ENCODE results near the gene FAM240A. TPM values are rescaled to one million over a fixed set of nuclear protein-coding genes. Genes with fewer than 3 reads are reported as not detected.
"Not testable (repeated sequence)": the region's sequence is repeated elsewhere in the genome, so short reads cannot be mapped to it uniquely, and the experiment has no call there.

The FAM240A gene
- polyA plus RNA-seq, 1 donor = 0.26 TPM

DNA sequence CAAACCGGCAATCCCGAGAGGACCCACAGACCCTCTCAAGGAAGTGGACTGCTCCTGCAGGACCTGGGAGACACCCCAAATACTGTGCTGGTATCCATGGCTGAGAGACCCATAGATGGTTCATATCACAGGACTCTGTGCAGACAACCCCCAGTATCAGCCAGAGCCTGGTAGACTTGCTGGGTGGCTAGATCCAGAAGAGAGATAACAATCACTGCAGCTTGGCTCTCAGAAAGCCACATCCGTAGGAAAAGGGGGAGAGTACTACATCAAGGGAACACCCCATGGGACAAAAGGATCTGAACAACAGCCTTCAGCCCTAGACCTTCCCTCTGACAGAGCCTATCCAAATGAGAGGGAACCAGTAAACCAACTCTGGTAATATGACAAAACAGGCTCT lies 25.1 kb upstream of the FAM240A start:
- DNase-seq = not testable (repeated sequence)

DNA sequence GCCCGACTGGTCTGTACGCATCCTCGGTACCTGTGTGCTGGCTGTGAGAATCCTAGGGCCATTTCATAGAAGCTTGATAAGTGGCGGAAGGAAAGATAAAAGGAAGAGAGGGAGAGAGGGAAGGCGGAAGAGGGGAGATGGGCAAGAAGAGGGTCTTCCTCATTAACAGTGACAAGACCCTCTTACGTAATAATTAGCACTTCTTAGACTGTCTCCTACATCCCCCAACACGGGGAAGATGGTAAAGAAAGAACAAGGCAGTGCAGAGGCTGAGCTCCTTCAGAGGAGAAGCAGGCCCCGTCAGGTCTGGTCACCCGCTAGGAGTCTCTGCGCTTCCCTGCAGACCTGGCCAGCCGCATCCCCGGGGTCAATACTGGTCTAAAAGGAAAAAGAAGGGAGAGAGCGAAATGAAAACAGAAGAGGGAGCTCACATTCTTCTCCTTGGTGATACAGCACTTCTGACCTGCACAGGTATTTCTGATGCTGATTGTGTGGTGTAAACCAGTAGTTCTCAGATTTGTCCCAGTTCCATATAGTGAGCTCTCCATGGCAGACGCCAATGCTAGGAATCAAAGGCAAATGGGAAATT lies 19.0 kb upstream of the FAM240A start:
- DNase-seq = no peak

DNA sequence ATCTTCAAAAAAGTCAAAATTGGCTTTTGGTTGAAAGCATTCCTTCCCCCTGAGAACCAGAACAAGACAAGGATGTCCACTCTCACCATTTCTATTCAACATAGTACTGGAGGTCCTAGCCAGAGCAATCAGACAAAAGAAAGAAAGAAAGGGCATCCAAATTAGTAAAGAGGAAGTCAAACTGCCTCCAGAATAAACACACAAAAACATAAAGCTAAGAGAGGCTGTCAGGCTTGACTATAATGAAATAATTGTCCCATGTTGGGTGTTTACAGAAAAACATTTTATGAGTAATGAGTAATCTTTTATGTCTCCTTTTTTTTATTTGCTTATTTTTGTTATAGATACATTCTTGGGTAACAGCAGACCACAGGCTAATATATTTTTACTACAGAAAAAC lies 18.3 kb upstream of the FAM240A start:
- DNase-seq = no peak

DNA sequence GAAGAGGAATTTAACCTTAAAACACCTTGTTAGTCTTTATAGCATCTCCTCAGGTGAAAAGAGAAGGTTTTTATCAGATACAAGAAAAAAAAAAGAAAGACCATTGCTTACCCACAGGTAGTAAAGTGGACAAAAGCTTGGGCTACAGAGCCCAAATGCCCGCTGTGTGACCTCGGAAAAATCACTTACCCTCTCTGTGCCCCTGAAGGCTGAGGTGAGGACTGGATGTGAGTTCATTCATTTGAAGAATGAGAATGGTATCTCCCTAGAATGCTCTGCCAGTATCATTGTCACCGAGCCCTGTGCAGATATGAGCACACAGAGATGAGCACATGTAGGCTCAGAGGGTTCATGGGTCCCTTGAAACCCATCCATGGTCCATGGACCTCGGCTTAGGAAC lies 17.6 kb upstream of the FAM240A start:
- DNase-seq = no peak

DNA sequence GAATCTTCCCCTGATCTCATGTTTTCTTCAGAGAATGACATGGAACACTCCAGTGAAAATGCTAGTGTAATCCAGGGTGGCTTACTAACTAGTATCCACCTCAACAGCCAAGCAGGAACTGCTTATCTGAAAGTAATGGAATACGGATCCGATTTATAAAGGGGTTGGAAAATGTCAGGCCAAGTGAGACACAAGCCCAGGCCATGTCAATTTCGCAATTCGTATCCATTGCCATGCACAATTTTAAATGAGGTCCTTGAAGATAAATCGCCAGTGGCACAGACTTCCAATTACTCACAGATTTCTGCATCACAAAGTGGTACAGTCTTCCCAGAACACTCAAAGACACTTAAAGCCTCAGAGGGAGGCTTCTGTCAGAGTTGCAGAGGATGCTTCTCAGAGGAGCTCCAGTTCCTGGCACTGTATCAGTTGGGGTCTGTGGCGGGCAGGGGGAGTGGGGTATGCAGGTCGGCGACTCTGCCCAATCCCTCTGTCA lies 16.5 kb upstream of the FAM240A start:
- no peak for DNase-seq

DNA sequence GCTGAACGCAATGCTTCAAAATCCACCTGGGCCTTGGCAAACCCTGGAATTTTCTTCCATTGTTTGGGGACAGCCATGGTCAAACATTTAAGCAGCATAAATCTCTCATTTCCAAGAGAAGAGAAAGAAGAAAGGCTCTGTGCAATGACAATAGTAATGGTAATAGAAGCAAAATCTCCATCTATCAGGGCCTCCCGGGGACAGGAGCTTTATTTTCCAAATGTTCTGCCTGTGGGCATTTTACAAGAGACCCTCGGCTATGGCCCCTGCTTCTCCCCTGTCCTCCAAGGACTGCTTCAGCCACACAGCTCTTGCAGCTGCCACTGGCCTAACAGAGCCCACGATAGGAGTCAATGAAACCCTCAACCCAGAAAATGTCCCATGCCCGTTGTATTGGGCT lies 12.7 kb upstream of the FAM240A start:
- no peak for DNase-seq

DNA sequence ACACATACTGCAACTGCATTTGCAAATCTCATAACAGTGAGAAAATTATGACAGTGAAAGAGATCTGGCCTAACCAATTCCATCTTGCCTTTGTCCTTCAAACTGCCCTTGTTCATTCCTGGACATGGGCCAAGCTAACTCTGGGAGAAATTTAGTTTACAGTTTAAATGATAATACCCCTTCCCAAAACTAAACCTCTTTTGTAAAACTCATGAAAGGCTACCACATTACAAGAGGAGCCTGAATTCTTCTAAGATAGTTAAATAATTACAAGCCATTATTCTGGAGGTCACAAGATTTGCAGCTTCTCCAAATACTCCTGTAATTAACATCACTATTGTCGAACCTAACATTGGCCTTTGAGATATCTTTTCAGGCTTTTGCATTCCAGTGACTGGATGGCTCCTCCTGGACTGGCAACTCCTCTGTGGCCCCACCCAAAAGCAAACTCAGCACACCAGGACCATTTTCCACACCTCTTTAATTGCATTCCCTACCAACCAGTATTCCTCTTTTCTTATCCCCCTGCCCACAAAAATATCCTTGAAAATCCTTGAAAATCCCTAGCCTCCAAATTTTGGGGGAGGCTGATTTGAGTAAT lies 8.8 kb upstream of the FAM240A start:
- DNase-seq = no peak

DNA sequence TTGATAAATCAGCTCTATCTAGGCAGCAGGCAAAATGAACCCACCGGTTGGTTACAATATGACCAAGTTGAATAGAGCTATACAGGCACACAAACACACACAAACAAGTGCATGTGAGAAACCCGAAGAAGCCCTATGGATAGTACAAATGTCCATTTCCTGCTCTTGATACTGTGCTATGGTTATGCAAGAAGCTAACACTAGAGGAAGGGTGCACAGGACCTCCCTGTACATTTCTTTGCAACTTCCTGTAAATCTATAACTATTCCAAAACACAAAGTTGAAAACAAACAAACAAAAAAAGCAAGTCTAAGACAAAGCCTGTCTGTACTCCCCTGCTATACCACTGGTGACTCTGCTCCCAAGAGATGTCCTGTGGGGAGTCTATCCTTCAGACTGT lies 8.2 kb upstream of the FAM240A start:
- DNase-seq = no peak

DNA sequence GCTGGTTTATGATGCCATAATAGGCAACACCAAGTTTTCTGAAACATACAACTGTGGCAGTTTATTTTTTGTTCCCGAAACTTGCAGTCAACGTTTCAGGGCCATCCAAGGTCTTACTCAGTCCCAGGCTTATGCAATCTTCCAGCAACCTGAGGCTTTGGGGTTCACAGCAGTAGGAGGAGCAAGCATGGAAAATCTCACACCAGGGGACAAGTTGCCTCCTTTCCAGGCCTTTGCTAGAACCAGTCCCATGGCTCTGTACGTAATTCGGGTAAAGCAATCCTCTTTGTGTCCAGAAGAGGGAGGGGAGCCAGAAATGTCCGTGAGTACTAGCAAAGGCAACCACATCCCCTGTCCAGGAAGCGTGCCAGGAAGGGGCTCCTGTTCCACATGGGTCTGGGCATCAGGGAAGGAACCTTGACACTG lies 4.7 kb upstream of the FAM240A start:
- DNase-seq = no peak

DNA sequence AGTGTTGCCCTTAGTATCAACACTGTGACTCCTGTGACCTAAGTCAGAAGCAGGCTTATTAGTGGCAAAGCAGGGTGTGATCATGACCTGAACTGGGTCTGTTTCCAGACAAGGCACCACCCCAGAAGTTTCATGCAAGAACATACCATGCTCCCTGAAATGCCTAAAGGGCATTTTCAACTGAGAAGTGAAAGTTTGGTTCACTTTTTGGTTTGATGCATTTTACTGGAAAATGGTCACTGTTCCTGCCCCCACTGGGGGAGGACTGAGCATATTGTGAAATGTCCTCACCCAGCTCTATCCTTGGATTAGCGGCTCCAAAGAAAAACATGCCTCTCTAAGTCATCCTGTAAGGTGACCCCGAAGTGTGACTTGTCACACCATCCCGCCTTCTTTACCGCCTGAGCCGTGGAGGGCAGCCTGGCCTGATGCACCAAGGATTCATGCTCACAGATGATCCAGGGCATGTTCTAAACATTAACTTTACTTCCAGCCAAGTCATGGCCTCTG lies 3.1 kb upstream of the FAM240A start:
- no peak for DNase-seq

DNA sequence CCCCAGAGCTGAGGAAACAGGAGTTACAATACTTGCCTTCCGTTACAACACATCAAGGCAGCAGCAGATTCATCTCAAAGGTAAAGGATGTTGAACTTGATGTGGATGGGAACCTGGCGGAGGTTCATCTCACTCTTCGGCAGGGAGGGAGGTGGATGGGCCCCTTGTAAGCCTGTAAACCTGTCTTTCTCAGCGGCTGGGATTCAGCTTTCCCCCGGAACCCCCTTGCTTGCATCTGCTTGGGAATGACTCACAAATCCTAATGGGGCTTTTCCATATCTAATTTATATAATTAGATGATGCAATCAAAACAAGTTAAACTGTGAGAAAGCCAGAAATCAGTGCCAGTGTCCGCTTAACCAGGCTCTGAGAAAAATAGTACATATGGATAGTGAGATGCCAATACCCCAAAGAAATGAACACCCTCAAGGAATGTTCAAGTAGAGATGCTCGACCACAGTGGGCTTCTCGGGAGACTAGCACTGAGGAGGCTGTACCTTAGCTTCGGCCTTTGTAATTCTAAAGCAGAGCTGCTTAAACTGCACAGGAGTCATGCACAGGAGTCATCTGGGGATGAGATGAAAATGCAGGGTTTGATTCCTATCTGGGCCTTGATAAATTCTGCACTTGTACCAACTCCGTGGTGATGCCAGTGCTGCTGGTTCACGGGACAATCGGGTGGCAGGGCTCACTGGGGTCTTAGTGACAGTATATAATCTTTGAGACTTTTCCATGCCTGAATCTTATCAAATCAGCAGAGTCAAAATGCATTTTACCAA lies 2.2 kb upstream of the FAM240A start:
- DNase-seq = no peak

DNA sequence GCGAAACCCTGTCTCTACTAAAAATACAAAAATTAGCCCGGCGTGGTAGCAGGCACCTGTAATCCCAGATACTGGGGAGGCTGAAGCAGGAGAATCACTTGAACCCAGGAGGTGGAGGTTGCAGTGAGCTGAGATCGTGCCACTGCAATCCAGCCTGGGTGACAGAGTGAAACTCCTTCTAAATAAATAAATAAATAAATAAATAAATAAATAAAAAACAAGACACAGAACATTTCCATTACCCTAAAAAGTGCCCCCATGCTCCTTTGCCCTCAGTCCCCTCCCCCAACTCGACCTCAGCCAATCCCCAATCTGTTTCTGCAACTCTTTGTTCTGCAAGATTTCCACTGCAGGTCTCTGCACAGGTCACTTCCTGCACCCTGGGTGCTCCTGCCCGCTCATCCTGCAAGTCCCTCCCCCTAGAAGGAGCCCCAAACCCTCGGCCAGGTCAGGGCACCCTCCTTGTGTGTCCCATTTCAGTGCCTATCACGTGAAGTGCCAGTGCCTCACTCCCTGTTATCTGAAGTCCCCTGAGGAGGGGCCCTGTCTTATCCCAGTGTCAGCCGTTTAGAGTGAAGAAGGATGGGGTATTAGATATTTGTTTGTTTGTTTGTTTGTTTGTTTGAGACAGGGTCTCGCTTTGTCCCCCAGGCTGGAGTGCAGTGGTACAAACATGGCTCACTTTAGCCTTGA lies 1.1 kb downstream of the FAM240A start:
- DNase-seq = no peak

DNA sequence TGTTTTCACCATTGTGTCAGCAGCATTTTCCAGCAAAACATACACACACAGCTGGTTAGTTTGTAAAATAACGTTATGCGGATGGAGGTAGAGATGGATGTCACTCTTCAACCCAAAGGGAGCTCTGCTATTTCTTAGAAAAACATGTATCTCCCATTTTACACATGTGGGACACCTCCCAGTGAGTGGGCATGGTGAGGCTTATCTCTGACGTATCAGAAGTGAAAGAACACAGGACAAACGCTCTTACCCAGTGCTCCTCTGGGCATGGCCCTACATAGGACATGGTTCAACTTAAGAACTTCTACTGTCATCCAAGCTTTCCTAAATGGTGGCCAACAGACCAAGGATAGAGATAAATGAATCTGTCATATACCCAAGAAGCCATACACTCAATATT lies 2.1 kb downstream of the FAM240A start:
- DNase-seq = no peak

DNA sequence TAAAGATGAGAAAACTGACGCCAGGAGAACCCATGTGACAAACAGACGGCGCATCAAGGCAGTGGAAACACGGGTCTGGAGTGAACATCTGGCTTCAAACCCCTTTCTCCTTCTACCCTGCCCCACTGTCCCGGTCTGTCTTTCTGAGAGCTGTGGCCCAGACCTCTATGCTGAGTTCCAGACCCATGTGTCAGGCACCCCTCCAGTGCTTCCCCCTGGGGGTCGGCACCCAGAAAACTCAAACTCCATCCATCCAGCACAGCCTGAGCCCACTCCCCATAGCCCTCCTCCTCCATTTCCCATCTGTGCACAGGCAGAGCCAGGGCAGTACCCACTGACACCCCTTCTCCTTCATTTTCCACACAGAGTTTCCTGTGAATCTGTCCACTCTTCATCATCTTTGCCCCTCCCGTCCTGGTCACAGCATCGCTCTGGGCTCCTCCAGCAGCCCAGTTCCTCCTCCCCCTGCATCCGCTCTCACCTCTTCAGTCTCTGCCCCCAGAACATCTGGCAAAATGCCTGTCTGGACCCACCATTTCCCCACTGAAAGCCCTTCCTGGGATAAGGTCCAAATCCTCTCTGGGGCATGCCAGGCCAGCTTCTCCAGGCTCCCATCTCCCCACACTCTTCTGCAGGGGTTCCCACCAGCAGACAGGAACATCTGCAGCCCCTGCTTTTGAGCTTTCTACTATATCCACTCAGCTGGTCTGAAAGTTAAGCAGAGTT lies 2.9 kb downstream of the FAM240A start:
- DNase-seq = no peak

DNA sequence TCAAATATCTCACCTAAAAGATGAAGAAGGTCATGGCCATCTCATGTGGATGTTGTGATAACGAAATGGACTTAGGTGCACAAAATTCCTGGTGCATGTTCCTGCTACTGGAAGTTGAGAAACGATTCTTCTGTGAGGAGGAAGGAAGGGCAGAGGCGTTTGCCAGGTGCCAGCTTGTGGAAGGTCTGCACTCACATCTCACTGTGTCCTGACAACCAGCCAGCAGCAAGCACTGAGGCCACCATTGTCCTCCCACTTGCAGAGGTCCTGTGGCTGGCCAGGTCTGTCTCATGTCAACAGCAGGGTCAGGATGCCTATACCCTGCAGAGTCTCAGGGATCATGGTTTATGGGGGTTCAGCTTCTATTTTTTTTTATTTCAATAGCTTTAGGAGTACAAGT lies 3.7 kb downstream of the FAM240A start:
- DNase-seq = no peak

DNA sequence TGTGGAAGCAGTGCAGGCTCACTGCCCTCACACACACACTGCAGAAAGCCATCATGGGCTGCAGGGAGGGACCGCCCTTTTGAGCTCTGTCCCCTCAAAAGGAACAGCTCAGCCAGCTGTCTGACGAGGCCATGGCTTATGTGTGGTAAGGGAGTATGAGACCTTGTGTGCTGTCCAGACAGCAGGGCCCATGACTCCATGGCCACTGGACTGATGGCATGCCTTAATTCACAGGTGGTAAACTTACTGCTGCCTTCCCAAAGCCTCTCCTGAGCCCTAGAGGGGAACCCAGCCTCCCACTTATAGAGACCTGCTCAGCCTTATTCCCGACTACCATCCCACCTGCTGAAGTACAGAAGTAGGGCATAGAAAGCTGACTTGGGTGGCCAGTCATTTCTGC lies 5.6 kb downstream of the FAM240A start:
- no peak for DNase-seq

DNA sequence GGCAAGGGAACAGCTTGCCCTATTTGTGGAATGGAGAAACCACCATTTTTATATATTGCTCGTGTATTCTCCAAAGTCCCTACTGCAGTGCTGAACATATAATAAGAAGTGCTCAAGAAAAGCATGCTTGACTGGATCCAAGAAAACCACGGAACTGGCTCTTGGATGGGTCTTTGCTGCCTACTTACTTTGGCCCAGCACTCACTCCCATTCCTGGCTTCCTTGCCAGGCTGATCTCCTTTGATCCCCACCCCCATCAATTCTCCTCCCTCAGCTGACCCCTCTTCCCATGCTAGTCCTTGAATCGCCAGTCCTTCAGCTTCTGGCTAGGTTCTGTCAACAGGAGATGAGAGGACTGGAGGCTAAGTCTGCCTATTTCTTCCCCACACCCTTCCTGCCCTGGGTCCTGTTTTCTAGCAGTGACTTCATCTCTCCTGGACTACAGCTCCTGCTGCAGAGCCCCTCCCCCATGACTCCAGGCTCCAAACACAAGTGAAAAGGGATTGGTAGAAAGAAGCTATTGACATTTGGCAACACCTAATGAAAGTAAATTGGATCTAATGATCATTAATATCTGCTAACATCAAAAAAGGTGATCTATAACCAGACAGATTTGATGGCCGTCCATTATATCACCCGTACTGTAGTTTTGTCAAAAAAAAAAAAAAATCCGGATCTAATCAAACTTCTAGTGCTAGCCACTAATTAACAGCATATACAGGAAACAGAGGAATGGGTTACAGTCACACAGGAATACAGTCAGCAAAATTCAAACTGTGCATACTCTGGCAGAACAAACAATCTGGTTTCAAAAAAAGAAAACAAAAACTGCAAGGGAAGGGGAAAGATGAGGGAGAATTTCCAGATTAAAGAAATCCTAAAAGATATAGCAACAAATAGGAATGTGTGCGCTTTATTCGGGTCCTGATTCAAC lies 7.8 kb downstream of the FAM240A start:
- DNase-seq = no peak

DNA sequence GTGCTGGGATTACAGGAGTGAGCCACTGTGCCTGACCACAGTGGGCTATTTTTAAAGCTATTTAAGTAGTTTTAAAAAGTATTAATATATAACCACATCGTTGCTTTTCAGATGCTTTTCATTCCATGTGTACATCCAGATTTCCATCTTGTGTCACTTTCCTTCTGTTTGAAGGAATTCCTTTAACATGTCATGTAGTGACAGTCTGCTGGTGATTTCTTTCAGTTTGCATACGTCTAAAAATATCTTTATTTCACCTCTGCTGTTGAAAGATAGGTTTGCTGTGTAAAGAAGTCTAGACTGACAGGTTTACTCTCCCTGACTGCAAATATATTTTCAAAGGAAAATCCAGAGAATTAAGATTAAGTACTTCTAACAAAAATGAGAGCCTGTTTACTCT lies 12.2 kb downstream of the FAM240A start:
- no peak for DNase-seq

DNA sequence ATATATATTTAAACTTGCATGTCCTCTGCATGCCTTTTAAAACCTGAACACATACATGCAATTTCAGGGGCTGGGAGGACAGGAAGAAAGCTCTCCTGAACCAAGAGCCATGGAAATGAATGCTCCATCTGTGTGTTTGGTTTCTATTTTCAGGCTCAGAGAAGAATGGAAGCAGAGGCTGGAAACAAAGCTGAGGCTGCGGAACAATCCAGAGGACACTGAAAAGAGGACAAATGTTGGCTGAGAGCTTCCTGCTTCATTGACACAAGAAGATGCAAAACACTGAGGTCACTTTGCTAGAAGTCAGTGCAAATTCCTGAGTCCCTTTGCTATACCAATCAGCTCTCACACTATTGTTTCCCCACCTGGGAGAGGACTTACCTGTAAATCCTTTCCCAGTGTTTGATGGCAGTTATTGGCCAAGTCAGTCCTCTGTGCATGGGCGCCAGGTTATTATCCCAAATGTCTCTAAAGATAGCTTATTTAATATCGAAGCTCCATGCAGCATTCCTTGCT lies 12.7 kb downstream of the FAM240A start:
- DNase-seq = no peak

DNA sequence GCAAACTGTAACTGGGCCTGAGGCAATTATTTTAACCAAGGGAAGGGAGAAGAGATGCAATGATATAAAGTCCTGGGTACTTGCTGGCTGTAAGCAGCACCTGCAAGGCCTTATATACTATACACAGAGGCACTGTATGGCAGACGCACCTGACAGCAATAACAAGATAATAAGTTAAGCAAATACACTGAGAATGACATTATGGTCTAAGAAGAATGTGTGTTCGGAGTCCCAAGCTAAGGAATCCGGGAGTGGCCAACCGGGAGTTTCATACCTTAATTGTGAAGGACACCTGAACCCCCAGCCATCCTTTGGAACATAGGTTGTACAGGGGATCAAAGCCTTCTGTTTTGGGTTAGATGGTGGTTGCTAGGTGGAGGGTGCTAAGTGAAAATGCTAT lies 13.7 kb downstream of the FAM240A start:
- DNase-seq = no peak

DNA sequence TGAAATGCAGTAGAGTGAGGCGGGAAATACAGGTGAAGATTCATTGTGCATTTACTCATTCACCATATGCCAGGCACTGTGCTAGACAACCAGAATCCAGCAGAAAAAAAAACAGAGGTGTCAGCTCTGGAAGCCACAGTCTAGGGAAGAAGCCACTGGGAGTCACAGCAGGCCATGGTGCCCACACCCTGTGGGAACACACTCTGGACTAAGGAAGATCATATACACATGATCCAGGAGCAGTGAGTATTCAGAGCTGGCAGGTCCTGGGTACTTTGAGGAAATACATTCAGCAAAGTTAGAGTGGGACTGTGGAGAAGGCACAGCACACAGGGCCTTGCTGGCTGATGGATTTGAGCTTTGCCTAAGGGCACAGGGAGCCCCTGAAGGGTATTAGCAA lies 14.8 kb downstream of the FAM240A start:
- DNase-seq = no peak
